H1 (cell line): ENCODE measurements around the gene MSH5. TPM values are rescaled to one million over a fixed set of nuclear protein-coding genes. Genes with fewer than 3 reads are reported as not detected.

Experiments used
- CTCF ChIA-PET: fragments of 300-600 bp; sonication (Branson Sonifier 250); formaldehyde crosslinking; loops from one replicate; lab custom pipeline; 2021; ENCODE audit not compliant: partially characterized antibody; lab: Charles Lee
- POLR2A ChIA-PET: fragments of 300-600 bp; sonication (Branson Sonifier 250); formaldehyde crosslinking; loops from one replicate; lab custom pipeline; 2021; ENCODE audit warnings: inconsistent platforms; ENCODE audit not compliant: partially characterized antibody; lab: Charles Lee
- DNase-seq, 2 experiments: peaks; one replicate each; pipeline versions ENCODE4 v3.0.0 to v3.0.0-alpha.2; 2010 to 2022; ENCODE audit warnings: low spot score in 2 of 2, low read depth in 1 of 2, mixed read lengths in 1 of 2
- FAIRE-seq: peaks from 2 replicates; lab custom pipeline; 2011; peaks lifted over from hg19 to GRCh38; lab: Jason Lieb, UNC
- H2AFZ ChIP-seq: 2 replicates; pipeline ENCODE4 v1.8.1; 2012; ENCODE audit warnings: low read length, inconsistent platforms
- H2AK5ac ChIP-seq: 2 replicates; pipeline ENCODE4 v1.6.1; 2013; ENCODE audit warnings: low read depth, low read length
- H2BK120ac ChIP-seq: replicated peaks from 2 replicates; pipeline ENCODE3; 2013; ENCODE audit warnings: low read depth, low read length, inconsistent platforms
- H2BK12ac ChIP-seq: 2 replicates; pipeline ENCODE4 v1.6.1; 2013; ENCODE audit warnings: low read depth, low read length
- H2BK15ac ChIP-seq: 2 replicates; pipeline ENCODE4 v1.6.1; 2013; ENCODE audit warnings: low read length
- H2BK20ac ChIP-seq: 2 replicates; pipeline ENCODE4 v1.6.1; 2013; ENCODE audit warnings: low read length
- H2BK5ac ChIP-seq: 2 replicates; pipeline ENCODE4 v1.6.1; 2013; ENCODE audit warnings: low read depth, low read length
- H3K14ac ChIP-seq: 2 replicates; pipeline ENCODE4 v1.6.1; 2013; ENCODE audit warnings: inconsistent platforms; ENCODE audit not compliant: insufficient read length
- H3K18ac ChIP-seq: 2 replicates; pipeline ENCODE4 v1.6.1; 2013; ENCODE audit warnings: low read length; ENCODE audit errors: extremely low read depth
- H3K23ac ChIP-seq: 2 replicates; pipeline ENCODE4 v1.6.1; 2013; ENCODE audit warnings: inconsistent platforms; ENCODE audit not compliant: insufficient read length
- H3K23me2 ChIP-seq: 2 replicates; pipeline ENCODE4 v1.6.1; 2013; ENCODE audit warnings: low read depth, low read length
- H3K27ac ChIP-seq: 2 replicates; pipeline ENCODE4 v1.6.1; 2011; ENCODE audit warnings: low read depth, low read length, inconsistent platforms
- H3K27me3 ChIP-seq, 4 experiments: replicated peaks in 1 of 4; 1 replicate in 1 of 4; 2 replicates in 3 of 4; pipeline versions ENCODE4 v1.6.1 to v1.8.1; 2011 to 2013; ENCODE audit warnings: low read length in 3 of 4, mild to moderate bottlenecking in 3 of 4, inconsistent platforms in 2 of 4, mixed read lengths in 2 of 4, moderate library complexity in 1 of 4; ENCODE audit not compliant: control insufficient read depth in 3 of 4, insufficient read depth in 3 of 4; ENCODE audit errors: extremely low read depth in 1 of 4
- H3K36me3 ChIP-seq, 4 experiments: 2 replicates each; pipeline versions ENCODE4 v1.6.1 to v1.8.1; 2011 to 2013; ENCODE audit warnings: mild to moderate bottlenecking in 4 of 4, low read length in 3 of 4, moderate library complexity in 2 of 4, control low read depth in 1 of 4, inconsistent platforms in 1 of 4; ENCODE audit not compliant: insufficient read depth in 4 of 4, control insufficient read depth in 2 of 4
- H3K4ac ChIP-seq: replicated peaks from 2 replicates; pipeline ENCODE3; 2013; ENCODE audit warnings: low read length, low read depth, mixed read lengths, inconsistent platforms; ENCODE audit not compliant: insufficient read length
- H3K4me1 ChIP-seq, 4 experiments: replicated peaks in 1 of 4; 1 replicate in 1 of 4; 2 replicates in 3 of 4; pipeline versions ENCODE4 v1.6.1 to v1.8.1; 2011 to 2013; ENCODE audit warnings: low read length in 3 of 4, inconsistent platforms in 2 of 4, mixed read lengths in 1 of 4; ENCODE audit not compliant: insufficient read depth in 4 of 4, control insufficient read depth in 3 of 4
- H3K4me2 ChIP-seq, 2 experiments: 2 replicates each; pipeline versions ENCODE4 v1.6.1 to v1.8.1; 2011 to 2013; ENCODE audit warnings: low read depth in 2 of 2, low read length in 2 of 2, control low read depth in 1 of 2, inconsistent platforms in 1 of 2, mild to moderate bottlenecking in 1 of 2; ENCODE audit not compliant: insufficient read depth in 1 of 2
- H3K4me3 ChIP-seq, 4 experiments: fragments of 200-600, 300-600 bp in 1 of 4; sonication (generic), shearing (Covaris generic), sonication (Bioruptor Twin) in 1 of 4; 2 replicates each; pipeline versions ENCODE4 v1.5.1 to v1.8.1; 2011 to 2016; ENCODE audit warnings: low read length in 4 of 4, low read depth in 3 of 4, control low read depth in 2 of 4, inconsistent platforms in 2 of 4, mild to moderate bottlenecking in 2 of 4, mixed read lengths in 1 of 4, moderate library complexity in 1 of 4; ENCODE audit not compliant: insufficient read depth in 2 of 4; ENCODE audit errors: extremely low read depth in 1 of 4
- H3K56ac ChIP-seq: replicated peaks from 2 replicates; pipeline ENCODE3; 2013; ENCODE audit warnings: low read depth, mild to moderate bottlenecking, mixed read lengths, low read length, inconsistent platforms; ENCODE audit not compliant: insufficient read length
- H3K79me1 ChIP-seq: 2 replicates; pipeline ENCODE4 v1.6.1; 2013; ENCODE audit warnings: low read depth, low read length, control low read depth
- H3K79me2 ChIP-seq, 2 experiments: 2 replicates each; pipeline versions ENCODE4 v1.6.1 to v1.8.1; 2012 to 2013; ENCODE audit warnings: low read length in 2 of 2, mild to moderate bottlenecking in 2 of 2, inconsistent platforms in 1 of 2; ENCODE audit not compliant: insufficient read depth in 2 of 2, control insufficient read depth in 1 of 2
- H3K9ac ChIP-seq, 4 experiments: replicated peaks in 1 of 4; 1 replicate in 1 of 4; 2 replicates in 3 of 4; pipeline versions ENCODE4 v1.6.1 to v1.8.1; 2011 to 2013; ENCODE audit warnings: low read depth in 3 of 4, low read length in 3 of 4, control low read depth in 2 of 4, mild to moderate bottlenecking in 2 of 4, moderate library complexity in 2 of 4, inconsistent platforms in 1 of 4; ENCODE audit errors: extremely low read depth in 1 of 4
- H3K9me3 ChIP-seq, 2 experiments: 2 replicates each; pipeline versions ENCODE4 v1.6.1 to v1.8.1; 2012 to 2013; ENCODE audit warnings: mild to moderate bottlenecking in 2 of 2, moderate library complexity in 2 of 2, control low read depth in 1 of 2, inconsistent platforms in 1 of 2, low read depth in 1 of 2, low read length in 1 of 2, mixed read lengths in 1 of 2; ENCODE audit not compliant: insufficient read depth in 2 of 2
- H4K20me1 ChIP-seq, 2 experiments: replicated peaks in 1 of 2; 2 replicates each; pipeline versions ENCODE3 to v1.8.1; 2011 to 2013; ENCODE audit warnings: inconsistent platforms in 2 of 2, low read length in 2 of 2, mild to moderate bottlenecking in 1 of 2; ENCODE audit not compliant: insufficient read depth in 2 of 2, control insufficient read depth in 1 of 2
- H4K5ac ChIP-seq: 2 replicates; pipeline ENCODE4 v1.6.1; 2013; ENCODE audit warnings: low read length, low read depth, mixed read lengths, inconsistent platforms; ENCODE audit not compliant: insufficient read length
- H4K8ac ChIP-seq: 2 replicates; pipeline ENCODE4 v1.8.0; 2013; ENCODE audit warnings: mild to moderate bottlenecking, moderate library complexity, low read length, inconsistent platforms; ENCODE audit not compliant: insufficient read depth; ENCODE audit errors: extremely low read depth
- H4K91ac ChIP-seq: replicated peaks from 2 replicates; pipeline ENCODE3; 2013; ENCODE audit warnings: low read length, mixed read lengths, inconsistent platforms; ENCODE audit not compliant: insufficient read length
- ASH2L ChIP-seq: fragments of 200-600, 300-600 bp; sonication (generic); IDR thresholded peaks from one replicate; pipeline ENCODE4 v1.7.1; 2017; ENCODE audit warnings: low read length
- BACH1 ChIP-seq: IDR thresholded peaks from 2 replicates; pipeline ENCODE4 v1.6.1; 2012; ENCODE audit warnings: low read length, improper control_type of control experiment
- EZH2 ChIP-seq: fragments of 200-600 bp; sonication (generic); IDR thresholded peaks from 2 replicates; pipeline ENCODE4 v1.7.1; 2012; ENCODE audit warnings: low read depth, mild to moderate bottlenecking, moderate library complexity, low read length, inconsistent platforms; ENCODE audit not compliant: severe bottlenecking
- FOSL1 ChIP-seq: IDR thresholded peaks from 2 replicates; pipeline ENCODE4 v1.6.1; 2011; ENCODE audit warnings: mild to moderate bottlenecking, low read depth, low read length, moderate library complexity; ENCODE audit not compliant: insufficient read depth
- JUN ChIP-seq: IDR thresholded peaks from 2 replicates; pipeline ENCODE4 v1.6.1; 2011; ENCODE audit warnings: low read depth, mild to moderate bottlenecking, improper control_type of control experiment, low read length
- KDM1A ChIP-seq: fragments of 200-600, 300-600 bp; sonication (generic); IDR thresholded peaks from 2 replicates; pipeline ENCODE4 v1.7.1; 2016; ENCODE audit warnings: mild to moderate bottlenecking, low read length, borderline replicate concordance
- KDM5A ChIP-seq: fragments of 200-600 bp; IDR thresholded peaks from 2 replicates; pipeline ENCODE4 v1.7.1; 2012; ENCODE audit warnings: mild to moderate bottlenecking, low read length, inconsistent platforms, mixed read lengths
- NRF1 ChIP-seq: IDR thresholded peaks from 2 replicates; pipeline ENCODE4 v1.6.1; 2011; ENCODE audit warnings: mild to moderate bottlenecking, low read depth, low read length, improper control_type of control experiment
- PHF8 ChIP-seq: fragments of 200-600 bp; sonication (generic); conservative IDR thresholded peaks from 2 replicates; pipeline ENCODE4 v1.7.1; 2012; ENCODE audit warnings: low read depth, mild to moderate bottlenecking, inconsistent platforms, low read length, moderate library complexity
- SIN3A ChIP-seq, 2 experiments: IDR thresholded peaks in 1 of 2; conservative IDR thresholded peaks in 1 of 2; 2 replicates each; pipeline ENCODE4 v1.6.1; 2011 to 2012; ENCODE audit warnings: low read length in 2 of 2, improper control_type of control experiment in 1 of 2, low read depth in 1 of 2, mild to moderate bottlenecking in 1 of 2
- SIRT6 ChIP-seq: IDR thresholded peaks from one replicate; pipeline ENCODE4 v1.7.1; 2012; ENCODE audit warnings: low read length, inconsistent platforms
- SIX5 ChIP-seq: IDR thresholded peaks from 2 replicates; pipeline ENCODE4 v1.6.1; 2011; ENCODE audit warnings: mild to moderate bottlenecking, low read depth, low read length
- TCF12 ChIP-seq: IDR thresholded peaks from 2 replicates; pipeline ENCODE4 v1.6.1; 2011; ENCODE audit warnings: low read depth, mild to moderate bottlenecking, low read length
- YY1 ChIP-seq: IDR thresholded peaks from 2 replicates; pipeline ENCODE4 v1.6.1; 2011; ENCODE audit warnings: low read depth, mild to moderate bottlenecking, low read length
- WGBS, 2 experiments: shearing (Covaris generic) in 1 of 2; methylation state at CpG; one replicate each; pipeline versions ENCODE4 v1.1.6 to v1.1.7; 2013 to 2015; ENCODE audit warnings: low lambda C conversion rate in 2 of 2, mixed read lengths in 2 of 2, inconsistent platforms in 1 of 2, low coverage in 1 of 2, missing lambda C conversion rate in 1 of 2; ENCODE audit not compliant: insufficient replicate concordance in 2 of 2, insufficient coverage in 1 of 2, insufficient read length in 1 of 2; ENCODE audit errors: extremely low coverage in 1 of 2, missing lambda C conversion rate in 1 of 2; 5-methylcytosine and 5-hydroxymethylcytosine counted together
- polyA plus RNA-seq, 7 experiments: library from polyadenylated mRNA; depleted of rRNA in 3 of 7; stranded (reverse) in 5 of 7; unstranded in 2 of 7; fragments of >200 nt in 5 of 7; fragments of 200-250 nt in 2 of 7; gene quantifications; 1 replicate in 5 of 7; 2 replicates in 1 of 7; 4 replicates in 1 of 7; pipeline versions ENCODE4 v1.2.1 to v1.2.3, GENCODE V29; 2011 to 2013; ENCODE audit warnings: missing spikeins in 2 of 7, mixed read lengths in 2 of 7
- total RNA-seq: library from RNA; stranded (reverse); fragmentation: NEBNext Ultra II Directional; extraction: Animal tissue kit (Norgen Biotek cat#: 25700); gene quantifications from 2 replicates; pipeline ENCODE4 v1.2.1, GENCODE V29; 2021

Gene MSH5
- total and polyA plus RNA-seq, 2 of the 8 experiments (the other 6 are each of a cell fraction or from before 2014, with no cell fraction given): 25.3 to 26.5 TPM

DNA sequence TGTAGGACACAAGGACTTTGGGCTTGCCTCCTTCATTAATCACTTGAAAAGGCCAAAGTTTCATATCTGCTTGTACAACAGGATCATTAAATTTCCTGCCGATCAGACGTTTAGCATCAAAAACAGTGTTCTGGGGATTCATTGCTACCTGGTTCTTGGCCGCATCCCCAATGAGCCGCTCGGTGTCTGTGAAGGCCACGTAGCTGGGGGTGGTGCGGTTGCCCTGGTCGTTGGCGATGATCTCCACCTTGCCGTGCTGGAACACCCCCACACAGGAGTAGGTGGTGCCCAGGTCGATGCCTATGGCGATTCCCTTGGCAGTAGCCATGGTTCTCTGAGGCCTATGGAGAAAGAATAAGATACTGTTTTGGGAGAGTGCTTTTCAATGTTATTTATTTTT is 71.8 kb downstream of the MSH5 start:
- peaks cover 6% of the 10 kb centered on the region; the same call in 1 of the 2 replicates for H3K23me2 ChIP-seq
- no peak overlapping the region for H2BK5ac ChIP-seq
- no peak overlapping the region for H3K27ac ChIP-seq
- H2BK120ac ChIP-seq: no peak overlapping the region
- CTCF ChIA-PET: interaction anchor here (0.9 to 1.2 kb wide), 3 partner anchors 11 to 27 kb away, joined by 3 to 4 read pairs (median 4); no protein-coding TSS in a partner anchor
- H3K27me3 ChIP-seq: no peaks in the 10 kb centered on the region
- no peak overlapping the region for H4K5ac ChIP-seq
- POLR2A ChIA-PET: interaction anchor here (0.6 to 6.3 kb wide), 8 partner anchors 10 to 71 kb away, joined by 3 to 119 read pairs (median 8); partner anchors contain the start of gene HSPA1B
- H4K91ac ChIP-seq: no peak overlapping the region
- no peaks in the 10 kb centered on the region for H3K9me3 ChIP-seq
- no peak overlapping the region for H2AK5ac ChIP-seq
- H3K56ac ChIP-seq: no peak overlapping the region
- H4K8ac ChIP-seq: no peak overlapping the region
- H3K14ac ChIP-seq: no peak overlapping the region
- no peak for FAIRE-seq
- no peaks in the 10 kb centered on the region for H3K79me2 ChIP-seq
- H3K4me2 ChIP-seq: no peak overlapping the region
- H3K36me3 ChIP-seq: no peaks in the 10 kb centered on the region
- no peak overlapping the region for H2AFZ ChIP-seq
- no peak overlapping the region for H2BK20ac ChIP-seq
- no peak overlapping the region for H2BK15ac ChIP-seq
- no peak for DNase-seq
- no peak overlapping the region for H3K4me3 ChIP-seq
- H3K4me1 ChIP-seq: peaks cover 0 to 3% (median 1%) of the 10 kb centered on the region in 4 experiments; a peak in 4 of 7 replicates
- H3K4ac ChIP-seq: no peak overlapping the region
- H3K23ac ChIP-seq: no peak overlapping the region
- TF ChIP-seq BACH1: no peak
- no peak for TF ChIP-seq SIRT6
- TF ChIP-seq PHF8: no peak
- TF ChIP-seq JUN: no peak
- TF ChIP-seq ASH2L: no peak
- no peak for TF ChIP-seq YY1
- TF ChIP-seq EZH2: no peak
- TF ChIP-seq NRF1: no peak
- TF ChIP-seq FOSL1: no peak
- TF ChIP-seq SIN3A (conservative IDR thresholded peaks at IDR 0.05 in 1 of 2, IDR thresholded peaks at IDR 0.05 in 1 of 2; ENCODE audit: low read depth in 1 of 2, low read length in 2 of 2): no peak
- TF ChIP-seq KDM1A: no peak
- TF ChIP-seq SIX5: no peak
- TF ChIP-seq KDM5A: no peak
- TF ChIP-seq TCF12: no peak
- TF ChIP-seq, all 59 proteins: peak for 0
- H2BK12ac ChIP-seq: no peak overlapping the region
- 98% methylated on average over 12 of the region's 12 CpGs; no CpG with 5 or more reads in 1 of the 2 experiments for WGBS, 2 experiments
- no peaks in the 10 kb centered on the region for H4K20me1 ChIP-seq
- H3K18ac ChIP-seq: no peak overlapping the region
- no peaks in the 10 kb centered on the region for H3K79me1 ChIP-seq
- H3K9ac ChIP-seq: no peak overlapping the region
